Measurements from ENCODE around the gene PPFIA2. TPM values are rescaled to one million over a fixed set of nuclear protein-coding genes. Genes with fewer than 3 reads are reported as not detected.
A peak's percentile ranks its signal among the peaks of the same experiment; 100 is the strongest.

Gene PPFIA2
- polyA plus RNA-seq (2012; ENCODE audit: insufficient read depth, insufficient read length, low read depth) = not detected

- no peak for TF ChIP-seq CTCF (IDR thresholded peaks at IDR 0.05; ENCODE audit: low read depth, low read length)
- peaks cover 26% of the 10 kb centered on the region for H3K27me3 ChIP-seq
- no peaks in the 10 kb centered on the region; the same call in 1 of the 2 replicates for H3K9me3 ChIP-seq
- no peaks in the 10 kb centered on the region for H3K36me3 ChIP-seq
- H3K4me1 ChIP-seq = no peaks in the 10 kb centered on the region
- DNase-seq = no peak
- H3K4me3 ChIP-seq (ENCODE audit: low read depth, low read length) = peak within 1 kb of the TSS; percentile 51
Observed at GRCh38 chr12:81759190-81760051, at the start of gene PPFIA2. Gene PPFIA2 (minus strand): TSS chr12:81759350.

GRCh38 chr12:81800298-81801148 lies 41.4 kb upstream of the PPFIA2 start:
- Histone ChIP-seq H3K4me1 (no peaks in the 10 kb centered on the region), H3K36me3 (no peaks in the 10 kb centered on the region), H3K27me3 (no peaks in the 10 kb centered on the region), H3K9me3 (no peaks in the 10 kb centered on the region), H3K4me3 (ENCODE audit: low read depth, low read length) (no peak overlapping the region)
- no peak for DNase-seq
- no peak for TF ChIP-seq CTCF (IDR thresholded peaks at IDR 0.05; ENCODE audit: low read depth, low read length)

- H3K36me3 ChIP-seq = no peaks in the 10 kb centered on the region
- no peak for TF ChIP-seq CTCF (IDR thresholded peaks at IDR 0.05; ENCODE audit: low read depth, low read length)
Observed at GRCh38 chr12:81798294-81798693, 39.1 kb upstream of the PPFIA2 start.

GRCh38 chr12:81797100-81797499 lies 38.0 kb upstream of the PPFIA2 start:
- Histone ChIP-seq H3K9me3 (no peaks in the 10 kb centered on the region), H3K27me3 (no peaks in the 10 kb centered on the region), H3K36me3 (no peaks in the 10 kb centered on the region), H3K4me3 (ENCODE audit: low read depth, low read length) (no peak overlapping the region), H3K4me1 (no peaks in the 10 kb centered on the region)
- peak; percentile 41 for TF ChIP-seq CTCF (IDR thresholded peaks at IDR 0.05; ENCODE audit: low read depth, low read length)
- no peak for DNase-seq

More at GRCh38 chr12:81798294-81798693, 39.1 kb upstream of the PPFIA2 start:
- no peak for DNase-seq
- Histone ChIP-seq H3K4me3 (ENCODE audit: low read depth, low read length) (no peak overlapping the region), H3K27me3 (no peaks in the 10 kb centered on the region), H3K9me3 (no peaks in the 10 kb centered on the region), H3K4me1 (no peaks in the 10 kb centered on the region)

GRCh38 chr12:81792666-81793065 lies 33.5 kb upstream of the PPFIA2 start:
- Histone ChIP-seq H3K4me3 (ENCODE audit: low read depth, low read length) (no peak overlapping the region), H3K9me3 (no peaks in the 10 kb centered on the region), H3K4me1 (no peaks in the 10 kb centered on the region), H3K36me3 (no peaks in the 10 kb centered on the region), H3K27me3 (no peaks in the 10 kb centered on the region)
- TF ChIP-seq CTCF (IDR thresholded peaks at IDR 0.05; ENCODE audit: low read depth, low read length) = no peak
- DNase-seq = no peak
